ENCODE results near the gene TRHDE. TPM values are rescaled to one million over a fixed set of nuclear protein-coding genes. Genes with fewer than 3 reads are reported as not detected.

The TRHDE gene
- total RNA-seq, 1 experiment from 2014 or later = 1.9 TPM

- Histone ChIP-seq H3K27ac (ENCODE audit: low read length) (no peak overlapping the region), H3K36me3 (ENCODE audit: control insufficient read depth, insufficient read depth, low read length) (no peaks in the 10 kb centered on the region), H3K27me3 (ENCODE audit: control insufficient read depth, insufficient read depth, low read length) (no peaks in the 10 kb centered on the region), H3K4me3 (ENCODE audit: low read depth in 2 of 2, low read length in 2 of 2) (no peak overlapping the region), H3K4me1 (ENCODE audit: control insufficient read depth, insufficient read depth, low read length) (no peaks in the 10 kb centered on the region), H3K9me3 (ENCODE audit: control insufficient read depth, insufficient read depth, low read depth, low read length) (no peaks in the 10 kb centered on the region)
- BruUV-seq (replicated peaks) = no TSS peak
- ATAC-seq (no peak), DNase-seq (ENCODE audit: low read depth, low spot score) (no peak)
- in situ Hi-C loops (cut with HindIII; ENCODE audit: low pct_unique_long_range_greater_than_20kb, low sequenced_read_pairs) (no loop called here), intact Hi-C loops (cut with micrococcal nuclease; ENCODE audit: unreplicated experiment) (no loop called here)
- ChIA-PET CTCF (no interaction called here), POLR2A (no interaction called here)
- TF ChIP-seq, protein P1, sequence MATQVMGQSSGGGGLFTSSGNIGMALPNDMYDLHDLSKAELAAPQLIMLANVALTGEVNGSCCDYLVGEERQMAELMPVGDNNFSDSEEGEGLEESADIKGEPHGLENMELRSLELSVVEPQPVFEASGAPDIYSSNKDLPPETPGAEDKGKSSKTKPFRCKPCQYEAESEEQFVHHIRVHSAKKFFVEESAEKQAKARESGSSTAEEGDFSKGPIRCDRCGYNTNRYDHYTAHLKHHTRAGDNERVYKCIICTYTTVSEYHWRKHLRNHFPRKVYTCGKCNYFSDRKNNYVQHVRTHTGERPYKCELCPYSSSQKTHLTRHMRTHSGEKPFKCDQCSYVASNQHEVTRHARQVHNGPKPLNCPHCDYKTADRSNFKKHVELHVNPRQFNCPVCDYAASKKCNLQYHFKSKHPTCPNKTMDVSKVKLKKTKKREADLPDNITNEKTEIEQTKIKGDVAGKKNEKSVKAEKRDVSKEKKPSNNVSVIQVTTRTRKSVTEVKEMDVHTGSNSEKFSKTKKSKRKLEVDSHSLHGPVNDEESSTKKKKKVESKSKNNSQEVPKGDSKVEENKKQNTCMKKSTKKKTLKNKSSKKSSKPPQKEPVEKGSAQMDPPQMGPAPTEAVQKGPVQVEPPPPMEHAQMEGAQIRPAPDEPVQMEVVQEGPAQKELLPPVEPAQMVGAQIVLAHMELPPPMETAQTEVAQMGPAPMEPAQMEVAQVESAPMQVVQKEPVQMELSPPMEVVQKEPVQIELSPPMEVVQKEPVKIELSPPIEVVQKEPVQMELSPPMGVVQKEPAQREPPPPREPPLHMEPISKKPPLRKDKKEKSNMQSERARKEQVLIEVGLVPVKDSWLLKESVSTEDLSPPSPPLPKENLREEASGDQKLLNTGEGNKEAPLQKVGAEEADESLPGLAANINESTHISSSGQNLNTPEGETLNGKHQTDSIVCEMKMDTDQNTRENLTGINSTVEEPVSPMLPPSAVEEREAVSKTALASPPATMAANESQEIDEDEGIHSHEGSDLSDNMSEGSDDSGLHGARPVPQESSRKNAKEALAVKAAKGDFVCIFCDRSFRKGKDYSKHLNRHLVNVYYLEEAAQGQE (IDR thresholded peaks at IDR 0.05; ENCODE audit: insufficient read depth in 1 of 2, low read depth in 2 of 2, low read length in 1 of 2) = no peak
- TF ChIP-seq SIN3A (IDR thresholded peaks at IDR 0.05; ENCODE audit: borderline replicate concordance, insufficient read depth, low read depth, low read length) (no peak), TCF7L2 (IDR thresholded peaks at IDR 0.05; ENCODE audit: low read depth, low read length) (no peak), POLR2AphosphoS5 (IDR thresholded peaks at IDR 0.05; ENCODE audit: low read depth, low read length) (no peak), CTCF (IDR thresholded peaks at IDR 0.05) (no peak)
These were observed 37.3 kb upstream of the TRHDE start for GRCh38 chr12:72234886-72235285.

- no peaks in the 10 kb centered on the region for H3K9me3 ChIP-seq (ENCODE audit: control insufficient read depth, insufficient read depth, low read depth, low read length)
- CTCF ChIA-PET = interaction anchor here (0.6 kb wide), 1 partner anchor 17 kb away, joined by 5 read pairs; no protein-coding TSS in a partner anchor
- BruUV-seq (replicated peaks) = no TSS peak
- POLR2A ChIA-PET = no interaction called here
- TF ChIP-seq, protein P1 (IDR thresholded peaks at IDR 0.05; ENCODE audit: insufficient read depth in 1 of 2, low read depth in 2 of 2, low read length in 1 of 2) = no peak
- TF ChIP-seq POLR2AphosphoS5 (IDR thresholded peaks at IDR 0.05; ENCODE audit: low read depth, low read length) (no peak), CTCF (IDR thresholded peaks at IDR 0.05) (no peak), SIN3A (IDR thresholded peaks at IDR 0.05; ENCODE audit: borderline replicate concordance, insufficient read depth, low read depth, low read length) (no peak), TCF7L2 (IDR thresholded peaks at IDR 0.05; ENCODE audit: low read depth, low read length) (no peak)
- H3K27ac ChIP-seq (ENCODE audit: low read length) = no peak overlapping the region
- H3K36me3 ChIP-seq (ENCODE audit: control insufficient read depth, insufficient read depth, low read length) = no peaks in the 10 kb centered on the region
- DNase-seq (ENCODE audit: low read depth, low spot score) (no peak), ATAC-seq (no peak)
- H3K4me3 ChIP-seq (ENCODE audit: low read depth in 2 of 2, low read length in 2 of 2) = no peak overlapping the region
- in situ Hi-C loops (cut with HindIII; ENCODE audit: low pct_unique_long_range_greater_than_20kb, low sequenced_read_pairs) (no loop called here), intact Hi-C loops (cut with micrococcal nuclease; ENCODE audit: unreplicated experiment) (no loop called here)
- no peaks in the 10 kb centered on the region for H3K4me1 ChIP-seq (ENCODE audit: control insufficient read depth, insufficient read depth, low read length)
- H3K27me3 ChIP-seq (ENCODE audit: control insufficient read depth, insufficient read depth, low read length) = no peaks in the 10 kb centered on the region
These were observed 36.0 kb upstream of the TRHDE start for GRCh38 chr12:72236071-72236705.

Measured in Panc1 (cell line).